Left forelimb (tissue), 1 donor: ENCODE measurements around the gene CDH8.
"Not testable (repeated sequence)": the region's sequence is repeated elsewhere in the genome, so short reads cannot be mapped to it uniquely, and the experiment has no call there.

Experiments
- DNase-seq: peaks from one replicate; pipeline ENCODE4 v3.0.0-alpha.2; 2018; ENCODE audit warnings: low spot score

The CDH8 gene

GRCh38 chr16:61858988-61859387 is 177.2 kb downstream of the CDH8 start:
- no peak for DNase-seq

- no peak for DNase-seq
Observed at GRCh38 chr16:61842666-61843065, 193.6 kb downstream of the CDH8 start.

- no peak for DNase-seq
Observed at GRCh38 chr16:61836804-61837393, 199.3 kb downstream of the CDH8 start.

GRCh38 chr16:61834082-61834481 is 202.2 kb downstream of the CDH8 start:
- DNase-seq, result no peak

GRCh38 chr16:61831351-61831917 is 204.8 kb downstream of the CDH8 start:
- DNase-seq, result no peak

- no peak for DNase-seq
Observed at GRCh38 chr16:61829631-61830030, 206.6 kb downstream of the CDH8 start.

- no peak for DNase-seq
Observed at GRCh38 chr16:61823326-61823725, 212.9 kb downstream of the CDH8 start.

- no peak for DNase-seq
Observed at GRCh38 chr16:61820820-61821219, 215.4 kb downstream of the CDH8 start.

GRCh38 chr16:61820398-61820797 is 215.8 kb downstream of the CDH8 start:
- DNase-seq, result no peak

GRCh38 chr16:61818850-61819249 is 217.4 kb downstream of the CDH8 start:
- DNase-seq, result no peak

GRCh38 chr16:61817583-61818278 is 218.5 kb downstream of the CDH8 start:
- no peak for DNase-seq

- DNase-seq, result no peak
Observed at GRCh38 chr16:61814726-61815347, 221.4 kb downstream of the CDH8 start.

- DNase-seq, result no peak
Observed at GRCh38 chr16:61813339-61813738, 222.9 kb downstream of the CDH8 start.

GRCh38 chr16:61812251-61812650 is 224.0 kb downstream of the CDH8 start:
- DNase-seq, result no peak

- DNase-seq, result no peak
Observed at GRCh38 chr16:61807551-61807950, 228.7 kb downstream of the CDH8 start.

- not testable (repeated sequence) for DNase-seq
Observed at GRCh38 chr16:61801217-61801616, 235.0 kb downstream of the CDH8 start.

- DNase-seq, result no peak
Observed at GRCh38 chr16:61798741-61799140, 237.5 kb downstream of the CDH8 start.

- DNase-seq, result no peak
Observed at GRCh38 chr16:61797961-61798507, 238.2 kb downstream of the CDH8 start.

- no peak for DNase-seq
Observed at GRCh38 chr16:61797296-61797795, 238.9 kb downstream of the CDH8 start.

GRCh38 chr16:61792194-61792909 is 243.9 kb downstream of the CDH8 start:
- no peak for DNase-seq

- DNase-seq, result no peak
Observed at GRCh38 chr16:61791464-61791863, 244.8 kb downstream of the CDH8 start.

- DNase-seq, result not testable (repeated sequence)
Observed at GRCh38 chr16:61781855-61782254, 254.4 kb downstream of the CDH8 start.
